ENCODE measurements around the gene SLC8B1.

SLC8B1 gene

DNA sequence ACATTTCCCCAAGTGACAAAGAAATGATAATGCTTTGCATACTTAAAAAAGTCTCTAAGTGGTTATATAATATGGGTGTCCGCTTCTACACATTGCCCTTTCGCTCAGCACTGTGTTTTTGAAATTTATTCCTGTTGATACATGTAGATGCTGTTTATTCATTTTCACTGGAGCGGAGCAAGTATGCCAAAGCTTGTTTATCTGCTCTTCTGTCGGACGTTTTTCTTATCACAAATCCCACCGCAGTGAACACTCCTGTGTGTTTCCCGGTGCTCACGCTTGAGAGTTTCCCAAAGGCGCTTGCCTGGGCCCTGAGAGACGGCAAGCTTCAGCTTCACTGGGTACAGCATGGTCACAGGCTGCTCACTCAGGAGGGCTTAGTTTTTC lies 63.5 kb downstream of the SLC8B1 start:
- TF ChIP-seq, protein P1, sequence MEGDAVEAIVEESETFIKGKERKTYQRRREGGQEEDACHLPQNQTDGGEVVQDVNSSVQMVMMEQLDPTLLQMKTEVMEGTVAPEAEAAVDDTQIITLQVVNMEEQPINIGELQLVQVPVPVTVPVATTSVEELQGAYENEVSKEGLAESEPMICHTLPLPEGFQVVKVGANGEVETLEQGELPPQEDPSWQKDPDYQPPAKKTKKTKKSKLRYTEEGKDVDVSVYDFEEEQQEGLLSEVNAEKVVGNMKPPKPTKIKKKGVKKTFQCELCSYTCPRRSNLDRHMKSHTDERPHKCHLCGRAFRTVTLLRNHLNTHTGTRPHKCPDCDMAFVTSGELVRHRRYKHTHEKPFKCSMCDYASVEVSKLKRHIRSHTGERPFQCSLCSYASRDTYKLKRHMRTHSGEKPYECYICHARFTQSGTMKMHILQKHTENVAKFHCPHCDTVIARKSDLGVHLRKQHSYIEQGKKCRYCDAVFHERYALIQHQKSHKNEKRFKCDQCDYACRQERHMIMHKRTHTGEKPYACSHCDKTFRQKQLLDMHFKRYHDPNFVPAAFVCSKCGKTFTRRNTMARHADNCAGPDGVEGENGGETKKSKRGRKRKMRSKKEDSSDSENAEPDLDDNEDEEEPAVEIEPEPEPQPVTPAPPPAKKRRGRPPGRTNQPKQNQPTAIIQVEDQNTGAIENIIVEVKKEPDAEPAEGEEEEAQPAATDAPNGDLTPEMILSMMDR (IDR thresholded peaks at IDR 0.05; ENCODE audit: low read depth, low read length): no peak
- in situ Hi-C loops (cut with HindIII; ENCODE audit: low sequenced_read_pairs): no loop called here
- DNase-seq (ENCODE audit: low read depth, low spot score): no peak
- H3K4me3 ChIP-seq (ENCODE audit: low read depth, low read length): no peak overlapping the region

DNA sequence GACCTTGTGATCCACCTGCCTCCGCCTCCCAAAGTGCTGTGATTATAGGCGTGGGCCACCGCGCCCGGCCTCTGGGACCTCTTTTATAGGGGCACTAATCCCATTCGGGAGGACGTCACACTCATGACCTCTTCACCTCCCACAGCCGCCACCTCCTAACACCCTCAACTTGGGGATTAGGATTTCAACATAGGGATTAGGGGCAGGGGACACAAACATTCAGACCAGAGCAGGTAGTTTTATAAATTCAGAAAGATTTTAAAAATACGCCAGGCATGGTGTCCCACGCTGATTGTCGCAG lies 64.2 kb downstream of the SLC8B1 start:
- no peak for DNase-seq (ENCODE audit: low read depth, low spot score)
- in situ Hi-C loops (cut with HindIII; ENCODE audit: low sequenced_read_pairs): no loop called here
- TF ChIP-seq, protein P1 (IDR thresholded peaks at IDR 0.05; ENCODE audit: low read depth, low read length): no peak
- no peak overlapping the region for H3K4me3 ChIP-seq (ENCODE audit: low read depth, low read length)

DNA sequence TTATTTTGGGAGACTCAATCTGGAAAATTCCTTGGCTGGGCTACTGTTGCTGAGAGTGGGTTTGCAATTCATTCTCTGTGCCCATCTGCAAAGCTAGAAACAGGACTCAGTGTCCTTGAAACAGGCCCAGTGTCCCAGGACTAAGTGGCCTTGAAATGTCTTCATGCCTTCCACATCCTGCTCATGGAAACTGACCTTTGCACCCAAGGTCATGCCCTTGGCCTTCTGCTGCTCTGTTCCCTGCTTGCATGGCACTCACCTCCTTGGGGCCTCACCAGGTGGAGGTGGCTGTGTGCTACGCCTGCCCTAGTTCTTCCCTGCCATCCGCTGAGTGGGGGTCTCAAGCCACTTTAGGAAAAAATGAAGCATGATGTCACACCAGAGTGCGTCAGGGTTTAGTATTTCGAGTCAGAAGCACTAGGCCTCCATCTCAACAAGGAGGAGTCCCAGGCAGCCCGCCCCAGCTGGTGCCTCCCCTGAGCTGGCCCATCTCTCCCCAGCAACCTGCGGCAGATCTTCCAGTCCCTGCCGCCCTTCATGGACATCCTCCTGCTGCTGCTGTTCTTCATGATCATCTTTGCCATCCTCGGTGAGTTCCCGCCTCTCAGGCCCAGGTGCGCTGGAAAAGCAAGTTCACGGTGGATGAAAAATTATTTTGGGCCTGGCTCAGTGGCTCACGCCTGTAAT lies 65.5 kb downstream of the SLC8B1 start:
- no peak overlapping the region for H3K4me3 ChIP-seq (ENCODE audit: low read depth, low read length)
- in situ Hi-C loops (cut with HindIII; ENCODE audit: low sequenced_read_pairs): no loop called here
- no peak for DNase-seq (ENCODE audit: low read depth, low spot score)
- TF ChIP-seq, protein P1 (IDR thresholded peaks at IDR 0.05; ENCODE audit: low read depth, low read length): no peak

DNA sequence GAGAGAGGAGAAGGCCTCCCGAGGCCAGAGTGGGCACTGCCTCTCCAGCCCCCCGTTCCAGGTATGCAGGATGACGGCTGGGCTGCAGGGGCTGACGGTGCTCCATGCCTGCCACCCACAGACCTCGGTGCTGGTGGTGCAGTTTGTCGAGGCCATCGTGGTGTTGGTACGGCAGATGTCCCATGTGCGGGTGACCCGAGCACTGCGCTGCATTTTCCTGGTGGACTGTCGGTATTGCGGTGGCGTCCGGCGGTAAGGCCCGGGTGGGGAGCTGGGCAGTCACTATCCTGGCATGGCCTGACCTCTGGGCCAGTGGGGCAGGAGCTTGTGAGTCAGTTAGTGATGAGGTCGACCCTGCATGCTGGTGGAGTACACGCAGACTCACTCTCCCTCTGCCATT lies 66.3 kb downstream of the SLC8B1 start:
- TF ChIP-seq, protein P1 (IDR thresholded peaks at IDR 0.05; ENCODE audit: low read depth, low read length): no peak
- no peak overlapping the region for H3K4me3 ChIP-seq (ENCODE audit: low read depth, low read length)
- in situ Hi-C loops (cut with HindIII; ENCODE audit: low sequenced_read_pairs): no loop called here
- no peak for DNase-seq (ENCODE audit: low read depth, low spot score)

DNA sequence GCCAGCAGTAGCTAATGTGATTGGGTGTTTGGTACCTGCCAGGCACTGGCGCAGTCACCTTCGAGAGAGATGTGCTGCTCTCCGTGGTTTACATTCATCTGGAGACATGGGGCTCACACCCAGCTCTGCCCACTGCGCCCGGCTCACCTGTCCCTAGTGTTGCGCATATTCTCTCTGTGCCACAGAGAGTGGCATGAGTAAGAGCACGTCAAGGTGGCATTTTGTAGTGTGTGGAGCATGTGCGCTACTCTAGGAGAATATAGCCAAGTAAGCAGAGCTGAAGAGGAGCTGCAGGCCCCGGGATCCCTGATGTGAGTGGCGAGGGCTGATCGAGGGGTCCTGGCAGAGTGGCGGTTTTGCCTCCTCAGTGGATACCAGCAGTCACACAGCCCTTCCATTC lies 66.8 kb downstream of the SLC8B1 start:
- DNase-seq (ENCODE audit: low read depth, low spot score): no peak
- TF ChIP-seq, protein P1 (IDR thresholded peaks at IDR 0.05; ENCODE audit: low read depth, low read length): no peak
- in situ Hi-C loops (cut with HindIII; ENCODE audit: low sequenced_read_pairs): no loop called here
- no peak overlapping the region for H3K4me3 ChIP-seq (ENCODE audit: low read depth, low read length)

DNA sequence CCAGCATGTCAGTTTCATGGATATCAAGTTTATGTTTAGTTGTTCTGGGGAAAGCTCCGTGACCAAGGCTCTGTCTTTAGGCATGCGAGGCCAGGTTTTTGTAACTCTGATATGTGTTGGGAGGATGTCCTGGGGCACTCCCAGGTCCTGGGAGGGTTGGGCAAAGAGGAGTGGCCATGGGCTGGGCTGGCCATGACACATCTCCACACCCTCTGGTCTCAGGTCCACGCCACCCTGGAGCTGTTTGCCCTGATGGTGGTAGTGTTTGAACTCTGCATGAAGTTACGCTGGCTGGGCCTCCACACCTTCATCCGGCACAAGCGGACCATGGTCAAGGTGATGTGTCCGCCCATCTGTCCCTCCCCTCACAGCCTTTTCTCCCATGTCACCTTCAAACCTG lies 67.3 kb downstream of the SLC8B1 start:
- TF ChIP-seq, protein P1 (IDR thresholded peaks at IDR 0.05; ENCODE audit: low read depth, low read length): no peak
- in situ Hi-C loops (cut with HindIII; ENCODE audit: low sequenced_read_pairs): no loop called here
- H3K4me3 ChIP-seq (ENCODE audit: low read depth, low read length): no peak overlapping the region
- DNase-seq (ENCODE audit: low read depth, low spot score): no peak
